ENCODE data around the gene TBC1D32. TPM values are rescaled to one million over a fixed set of nuclear protein-coding genes. Genes with fewer than 3 reads are reported as not detected.

TBC1D32 gene
- polyA plus RNA-seq, 4 donors = 1.4 to 11.3 (median 1.9) TPM

DNA sequence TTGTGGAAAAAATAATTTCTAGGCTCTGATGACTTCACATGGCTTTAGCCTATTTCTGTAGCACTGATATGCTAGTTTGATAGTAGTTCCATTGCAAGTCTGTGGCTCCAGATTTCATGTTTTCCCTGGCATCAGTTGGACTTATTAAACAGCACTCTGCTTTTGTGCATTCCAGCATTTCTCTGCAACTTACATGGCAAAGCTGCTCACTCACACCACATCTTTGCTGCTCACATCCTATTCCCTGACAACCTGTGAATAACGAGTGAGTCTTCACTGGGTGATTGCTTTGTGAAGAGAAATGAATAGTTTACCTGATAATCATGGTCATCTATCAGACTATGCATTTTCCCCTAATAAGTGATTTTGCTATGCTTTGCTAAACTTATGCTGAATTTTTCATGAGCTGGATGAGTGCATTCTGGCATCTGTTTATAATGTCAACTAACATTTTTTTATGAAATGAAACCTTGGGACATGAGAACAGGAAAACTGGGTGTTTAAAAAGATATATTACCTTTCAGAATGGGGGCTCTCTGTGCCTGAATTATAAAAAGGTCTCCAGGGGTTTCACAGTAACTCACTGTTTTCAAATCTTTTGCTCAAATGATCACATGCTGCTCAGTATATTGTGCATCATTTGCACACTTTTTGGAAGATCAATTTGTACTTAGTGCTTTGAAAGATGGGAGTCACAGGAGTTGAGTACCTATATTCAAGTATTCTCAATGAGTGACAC is 301.8 kb downstream of the TBC1D32 start:
- H3K4me1 ChIP-seq (ENCODE audit: control insufficient read depth in 3 of 3, insufficient read depth in 2 of 3, low read depth in 1 of 3, low read length in 2 of 3) = no peaks in the 10 kb centered on the region
- no peak for DNase-seq
- no peaks in the 10 kb centered on the region for H3K27me3 ChIP-seq (ENCODE audit: control insufficient read depth in 3 of 3, insufficient read depth in 3 of 3, low read length in 3 of 3)
- no peaks in the 10 kb centered on the region for H3K9me3 ChIP-seq (ENCODE audit: control insufficient read depth in 2 of 2, insufficient read depth in 1 of 2, low read depth in 1 of 2, low read length in 1 of 2)
- FAIRE-seq = no peak
- 24 to 39% (median 31%) methylated on average over 1 of the region's 1 CpG for WGBS, 3 donors
- no peak overlapping the region for H3K27ac ChIP-seq (ENCODE audit: low read depth in 1 of 3, low read length in 2 of 3)
- H3K36me3 ChIP-seq (ENCODE audit: control insufficient read depth in 3 of 3, insufficient read depth in 2 of 3, low read depth in 1 of 3, low read length in 3 of 3) = no peaks in the 10 kb centered on the region
- no peak overlapping the region for H3K4me3 ChIP-seq (ENCODE audit: low read depth in 1 of 3, low read length in 3 of 3)

Other genes starting within 250 kb of the TBC1D32 start
- 10 to 100 TPM in 2 of 4 donors, 1 to 10 TPM in 1, under 1 TPM in 1; 0.89 to 88.2 (median 17.1) TPM for gene GJA1, start 101.2 kb upstream of the TBC1D32 start, polyA plus RNA-seq

All from small intestine (tissue), 7 donors.